GM21737 (cell line): Measurements from ENCODE around the gene SLC22A9.

ENCODE experiments used
- ATAC-seq: cut with Tn5 transposase; IDR thresholded peaks from one replicate; pipeline ENCODE4 v1.9.1; 2021; ENCODE audit warnings: mild to moderate bottlenecking, moderate library complexity; ENCODE audit not compliant: unreplicated experiment

Gene SLC22A9

GRCh38 chr11:63443714-63444113, 74.1 kb downstream of the SLC22A9 start:
- no peak for ATAC-seq

- no peak for ATAC-seq
Measured at GRCh38 chr11:63444160-63444559, 74.6 kb downstream of the SLC22A9 start.

DNA sequence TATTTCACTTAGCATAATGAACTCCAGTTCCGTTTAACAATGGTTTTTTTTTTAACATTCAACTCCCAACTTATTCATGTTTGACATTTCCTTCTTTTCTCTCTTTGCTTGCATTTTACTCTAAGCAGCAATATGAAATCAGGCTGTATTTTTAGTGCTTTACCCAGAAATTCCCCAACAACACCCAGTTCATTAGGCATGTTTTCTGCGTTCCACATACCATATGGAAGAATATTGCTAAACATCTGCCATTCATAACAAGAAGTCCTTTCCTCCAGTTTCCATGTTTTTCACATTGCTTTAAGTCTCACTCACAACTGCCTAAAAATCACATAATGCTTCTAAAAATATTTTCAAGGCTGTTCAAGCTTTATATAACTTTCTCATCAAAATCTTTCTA, 75.5 kb downstream of the SLC22A9 start:
- ATAC-seq, result no peak

DNA sequence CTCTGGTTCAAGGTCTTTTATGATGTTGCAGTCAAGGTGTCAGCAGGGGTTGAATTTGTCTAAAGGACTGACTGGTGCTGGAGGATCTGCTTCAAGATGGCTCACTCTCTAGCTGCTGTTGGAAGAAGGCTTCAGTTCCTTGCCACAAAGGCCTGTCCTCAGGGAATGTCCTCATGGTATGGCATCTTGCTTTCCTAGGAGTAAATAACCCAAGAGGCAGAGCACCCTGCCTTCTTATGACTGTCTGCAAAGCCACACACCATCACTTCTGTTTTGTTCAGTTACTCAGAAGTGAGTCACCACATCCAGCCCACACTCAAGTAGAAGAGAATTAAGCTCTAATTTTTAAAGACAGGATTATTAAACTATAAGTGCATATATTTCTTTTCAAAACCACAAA, 76.1 kb downstream of the SLC22A9 start:
- ATAC-seq, result no peak

DNA sequence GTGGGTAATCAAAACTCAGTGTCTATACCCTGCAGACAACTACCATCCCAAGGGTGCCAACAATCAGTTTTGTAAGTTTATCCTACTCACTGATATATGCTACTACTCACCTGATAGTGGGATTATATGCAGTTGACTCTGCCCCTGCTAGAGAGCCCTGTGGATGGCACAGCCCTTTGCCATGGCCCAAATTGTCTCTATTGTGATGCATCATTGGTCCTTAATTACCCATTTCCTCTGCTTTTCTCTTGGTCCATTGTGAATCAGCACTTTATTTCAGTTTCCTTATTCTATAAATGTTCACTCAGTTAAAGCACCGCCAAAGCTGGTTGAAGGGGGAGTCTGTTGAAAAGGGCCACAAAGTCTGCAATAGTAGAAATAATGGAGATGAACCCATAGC, 79.1 kb downstream of the SLC22A9 start:
- ATAC-seq, result no peak

- ATAC-seq, result no peak
Measured at GRCh38 chr11:63459586-63459985, 90.0 kb downstream of the SLC22A9 start.
